Mucosa of gallbladder (tissue), 1 donor: ENCODE results near the gene DLAT. TPM values are rescaled to one million over a fixed set of nuclear protein-coding genes. Genes with fewer than 3 reads are reported as not detected.
"Not testable (repeated sequence)": the region's sequence is repeated elsewhere in the genome, so short reads cannot be mapped to it uniquely, and the experiment has no call there.

ENCODE experiments used
- DNase-seq: peaks from one replicate; pipeline ENCODE4 v3.0.0-alpha.2; 2020; ENCODE audit warnings: low spot score
- total RNA-seq: library from RNA; stranded (reverse); gene quantifications from one replicate; pipeline ENCODE4 v1.2.1, GENCODE V29; 2021
- donor health status: DM: no; HTN: no; CAD: no.

DLAT gene
- 25.0 TPM for total RNA-seq

DNA sequence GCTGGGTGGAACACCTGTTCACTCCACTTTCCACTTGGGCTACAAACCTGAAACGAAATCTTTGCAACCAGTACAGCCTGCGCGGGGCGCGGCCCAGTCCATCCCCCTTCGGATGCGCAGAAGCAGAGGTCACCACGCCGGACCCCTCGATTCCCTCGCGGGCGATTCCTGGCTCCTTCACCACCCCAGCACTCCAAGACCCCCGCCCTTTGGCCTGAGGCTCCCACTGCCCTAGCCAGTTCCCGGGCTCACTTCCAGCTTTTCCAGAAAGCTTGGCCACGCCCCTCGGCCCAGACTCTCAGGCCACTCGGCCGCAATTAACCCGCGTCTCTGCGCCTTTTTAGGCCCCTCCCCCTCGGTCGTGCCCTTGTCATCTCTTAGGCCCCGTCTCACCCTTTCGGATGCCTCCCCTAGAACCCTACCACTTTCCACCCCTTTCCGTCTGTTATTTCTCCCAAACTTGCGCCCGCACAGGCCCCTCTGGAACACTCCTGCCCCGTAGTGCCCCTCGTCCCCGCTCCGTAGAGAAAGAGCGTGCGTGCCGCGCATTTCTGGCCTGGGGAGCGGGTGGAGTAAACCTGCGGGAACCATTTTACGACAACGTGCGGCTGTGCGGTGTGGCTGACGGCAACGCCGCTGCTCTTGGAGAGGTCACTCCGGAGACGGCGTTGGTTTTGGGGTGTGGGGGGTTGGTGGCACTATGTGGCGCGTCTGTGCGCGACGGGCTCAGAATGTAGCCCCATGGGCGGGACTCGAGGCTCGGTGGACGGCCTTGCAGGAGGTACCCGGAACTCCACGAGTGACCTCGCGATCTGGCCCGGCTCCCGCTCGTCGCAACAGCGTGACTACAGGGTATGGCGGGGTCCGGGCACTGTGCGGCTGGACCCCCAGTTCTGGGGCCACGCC is at the start of gene DLAT:
Gene DLAT, plus strand, starts transcription at position 636 of the 906 bp plus-strand sequence. Its CDS starts 65 bp downstream, at position 701.
- peak; percentile 84 for DNase-seq

- no peak for DNase-seq
Measured at GRCh38 chr11:111976119-111976766, 49.0 kb upstream of the DLAT start.

GRCh38 chr11:111976767-111977145 is 48.5 kb upstream of the DLAT start:
- DNase-seq = no peak

- peak; percentile 49 for DNase-seq
Measured at GRCh38 chr11:111977146-111978027, 47.8 kb upstream of the DLAT start.

DNA sequence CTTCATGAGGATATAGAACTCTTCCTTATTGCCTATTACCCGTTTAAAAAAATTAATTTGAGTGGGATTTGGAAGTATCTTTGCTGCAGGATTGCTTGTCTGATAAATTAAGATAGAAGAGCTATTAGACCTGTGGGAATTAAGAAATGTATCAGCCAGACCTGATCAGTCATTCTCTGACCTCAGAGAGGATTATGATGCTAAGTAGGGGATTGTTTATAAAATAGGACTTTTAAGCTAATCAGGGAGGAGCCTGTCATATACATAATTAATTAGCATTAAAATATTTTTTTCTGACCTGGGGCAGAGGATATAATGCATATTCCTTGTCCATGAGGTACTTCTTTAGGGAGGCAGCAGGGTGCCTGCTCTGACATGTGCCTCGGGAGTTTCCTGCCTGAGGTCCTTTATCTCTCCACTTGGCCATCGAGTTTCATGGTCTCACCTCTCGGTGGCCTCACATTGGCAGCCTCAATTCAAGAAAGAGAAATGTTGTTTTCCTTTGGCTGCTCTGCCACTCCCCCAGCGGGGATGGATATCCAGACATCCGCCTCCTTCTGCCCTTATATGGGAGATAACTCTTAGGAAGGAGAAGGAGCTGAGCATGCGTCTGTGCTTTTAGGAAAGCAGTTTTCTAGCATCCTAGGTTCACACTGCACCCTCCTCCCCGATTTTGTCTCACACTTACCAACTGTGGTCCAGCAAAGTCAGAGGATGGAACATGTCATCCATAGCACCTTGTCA is 47.0 kb upstream of the DLAT start:
- DNase-seq = peak; percentile 74

GRCh38 chr11:111980062-111980461 is 45.1 kb upstream of the DLAT start:
- DNase-seq = no peak

- no peak for DNase-seq
Measured at GRCh38 chr11:111981270-111981669, 43.9 kb upstream of the DLAT start.

GRCh38 chr11:111982019-111982464 is 43.2 kb upstream of the DLAT start:
- peak; percentile 83 for DNase-seq

DNA sequence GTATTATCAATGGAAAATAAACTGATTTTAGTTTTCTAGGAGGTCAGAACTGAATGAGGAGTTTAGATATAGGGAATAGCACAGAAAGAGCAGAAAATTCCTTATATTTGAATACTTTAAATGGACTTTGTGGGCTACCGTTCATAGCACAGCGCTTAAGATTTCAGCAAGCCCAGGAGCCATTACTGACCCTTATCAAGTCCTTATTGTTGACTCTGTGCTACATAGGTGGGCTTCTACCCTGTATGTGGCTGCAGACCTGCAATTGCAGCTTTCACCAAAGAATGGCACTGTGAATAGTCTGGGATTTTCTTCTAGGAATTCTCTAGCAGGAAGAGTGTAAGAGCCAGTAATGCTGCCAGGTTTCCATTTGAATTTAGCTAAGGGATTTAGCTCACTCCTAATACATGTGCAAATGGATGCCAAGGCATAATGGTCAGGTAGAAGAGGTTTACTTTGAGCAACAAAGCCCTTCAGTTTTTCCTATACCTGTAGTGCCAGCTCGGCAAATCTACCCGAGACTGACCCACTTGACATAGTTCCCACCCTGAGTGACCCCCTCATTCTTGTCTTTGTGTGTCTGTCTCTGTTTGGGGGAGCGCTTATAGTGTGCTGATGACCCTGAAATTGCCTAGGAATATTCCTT is 42.5 kb upstream of the DLAT start:
- no peak for DNase-seq

DNA sequence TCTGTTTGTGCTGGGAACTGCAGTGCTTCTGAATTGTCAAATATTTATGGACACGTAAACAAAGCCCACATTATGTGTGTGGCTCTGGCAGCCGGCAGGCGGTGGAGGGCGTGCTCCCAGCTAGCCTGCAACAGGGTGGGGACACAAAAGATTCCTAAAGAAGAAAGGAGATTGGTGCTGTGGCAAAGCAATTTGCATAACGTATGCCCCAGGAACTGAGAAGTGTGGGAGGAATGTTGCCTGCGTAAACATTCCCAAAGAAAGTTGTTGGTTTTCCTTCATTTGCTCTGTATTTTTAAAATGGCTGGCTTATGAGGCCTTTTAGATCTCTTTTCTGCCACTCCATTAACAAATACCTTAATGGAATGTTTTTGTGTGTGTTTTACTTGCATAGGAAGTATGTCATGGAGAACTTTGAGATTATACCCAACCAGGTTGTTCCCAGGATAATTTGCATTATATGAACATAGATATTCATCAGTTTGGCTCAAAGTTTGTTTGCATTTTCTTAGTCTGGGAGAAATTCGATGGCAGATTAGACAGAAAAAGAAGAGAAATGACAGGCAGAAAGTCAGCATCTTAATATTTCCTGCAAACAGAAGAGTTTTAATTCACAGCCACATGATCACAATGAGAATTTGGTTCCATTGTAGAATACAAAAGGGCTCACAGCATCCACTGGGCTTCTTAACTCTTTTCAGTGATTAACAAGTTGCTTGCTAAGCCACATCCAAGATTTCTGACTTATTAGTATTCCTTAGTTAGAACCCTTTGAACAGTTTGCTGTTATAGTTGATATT is 41.8 kb upstream of the DLAT start:
- peak; percentile 73 for DNase-seq

DNA sequence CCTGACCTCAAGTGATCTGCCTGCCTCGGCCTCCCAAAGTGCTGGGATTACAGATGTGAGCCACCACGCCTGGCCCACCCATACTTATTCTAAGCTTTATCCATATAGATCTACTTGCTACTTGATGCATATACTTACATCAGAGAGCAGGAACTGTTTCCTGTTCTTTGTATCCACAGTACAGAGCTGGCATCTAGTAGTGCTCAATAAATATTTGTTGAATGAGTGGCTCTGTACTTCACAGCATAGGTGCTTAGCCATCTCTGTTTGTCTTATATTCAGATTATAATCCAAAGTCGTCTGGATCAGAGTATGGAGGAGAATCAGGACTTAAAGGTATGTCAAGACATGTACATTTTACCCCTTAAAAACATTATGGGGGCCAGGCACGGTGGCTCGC is 38.6 kb upstream of the DLAT start:
- DNase-seq = no peak

DNA sequence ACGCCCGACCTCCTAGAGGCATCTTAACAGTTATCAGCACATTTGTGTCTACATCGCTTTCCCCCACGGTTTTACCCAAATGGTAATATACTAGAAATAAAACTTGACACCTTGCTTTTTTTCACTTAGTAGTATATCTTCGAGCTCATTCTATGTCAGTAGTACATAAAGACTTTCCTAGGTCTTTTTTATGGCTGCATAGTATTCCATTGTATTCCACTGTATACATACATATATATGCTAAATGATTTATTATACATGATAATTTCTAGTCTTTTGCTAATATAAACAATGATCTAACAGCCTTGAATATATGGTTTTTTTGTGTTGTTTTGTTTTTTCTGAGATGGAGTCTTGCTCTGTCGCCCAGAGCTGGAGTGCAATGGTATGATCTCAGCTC is 34.8 kb upstream of the DLAT start:
- no peak for DNase-seq

DNA sequence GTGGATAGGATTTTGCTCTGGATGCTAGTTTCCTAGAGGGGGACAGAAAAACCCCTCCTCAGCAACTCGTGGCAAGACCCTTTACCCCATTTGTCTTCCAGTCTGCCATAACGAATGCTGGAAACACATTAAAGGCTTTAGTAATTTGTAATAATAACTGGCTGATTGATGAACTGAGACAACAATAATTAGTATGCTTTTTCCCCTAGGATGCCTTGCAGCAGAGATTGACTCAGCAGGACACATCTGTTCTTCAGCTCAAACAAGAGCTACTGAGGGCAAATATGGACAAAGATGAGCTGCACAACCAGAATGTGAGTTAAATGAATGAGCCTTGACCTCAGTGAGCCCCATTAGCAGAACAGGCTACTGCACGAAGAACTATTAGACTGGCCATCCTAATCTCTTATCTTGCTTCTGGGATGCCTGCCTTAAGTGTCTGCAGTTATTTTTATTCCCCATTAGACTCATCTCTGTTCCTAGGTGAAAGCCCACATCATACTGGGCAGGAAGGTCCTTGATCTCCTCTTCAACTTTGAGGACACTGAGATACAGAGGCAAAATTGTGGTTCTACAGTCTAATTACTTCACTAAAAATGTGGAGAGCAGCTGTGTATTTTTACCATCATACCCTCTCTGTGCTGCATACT is 32.9 kb upstream of the DLAT start:
- DNase-seq = no peak

- no peak for DNase-seq
Measured at GRCh38 chr11:111996129-111996528, 29.1 kb upstream of the DLAT start.

DNA sequence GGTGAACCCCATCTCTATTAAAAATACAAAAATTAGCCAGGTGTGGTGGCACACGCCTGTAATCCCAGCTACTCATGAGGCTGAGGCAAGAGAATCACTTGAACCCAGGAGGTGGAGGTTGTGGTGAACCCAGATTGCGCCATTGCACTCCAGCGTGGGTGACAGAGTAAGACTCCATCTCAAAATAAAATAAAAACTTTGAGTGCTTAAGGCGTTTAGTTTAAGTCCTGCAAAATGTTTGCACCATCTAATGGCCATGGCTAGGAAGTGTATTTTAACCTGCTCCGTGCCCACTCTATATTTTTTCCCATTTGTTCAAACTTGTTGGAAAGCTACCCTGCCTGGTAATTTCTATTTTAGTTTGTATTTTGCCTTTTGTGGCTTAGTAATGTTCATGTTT is 28.5 kb upstream of the DLAT start:
- not testable (repeated sequence) for DNase-seq

DNA sequence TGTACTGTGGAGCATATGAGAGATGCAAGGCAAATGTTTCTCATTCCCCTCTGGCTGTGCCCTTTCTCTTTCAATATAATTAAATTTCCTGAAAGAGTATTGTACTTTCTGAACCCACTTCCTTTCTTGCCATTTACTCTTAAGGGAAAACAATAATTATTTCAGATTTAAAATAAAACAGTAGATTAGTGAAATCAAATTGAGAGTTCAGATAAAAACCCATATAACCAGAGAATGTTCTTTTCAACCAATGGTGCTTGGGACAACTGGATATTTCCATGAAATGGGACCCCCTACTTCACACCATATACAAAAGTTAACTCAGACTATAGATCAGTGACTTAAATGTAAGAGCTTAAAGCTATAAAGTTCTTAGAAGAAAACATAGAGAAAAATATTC is 26.1 kb upstream of the DLAT start:
- DNase-seq = no peak

- no peak for DNase-seq
Measured at GRCh38 chr11:112000703-112001102, 24.5 kb upstream of the DLAT start.

DNA sequence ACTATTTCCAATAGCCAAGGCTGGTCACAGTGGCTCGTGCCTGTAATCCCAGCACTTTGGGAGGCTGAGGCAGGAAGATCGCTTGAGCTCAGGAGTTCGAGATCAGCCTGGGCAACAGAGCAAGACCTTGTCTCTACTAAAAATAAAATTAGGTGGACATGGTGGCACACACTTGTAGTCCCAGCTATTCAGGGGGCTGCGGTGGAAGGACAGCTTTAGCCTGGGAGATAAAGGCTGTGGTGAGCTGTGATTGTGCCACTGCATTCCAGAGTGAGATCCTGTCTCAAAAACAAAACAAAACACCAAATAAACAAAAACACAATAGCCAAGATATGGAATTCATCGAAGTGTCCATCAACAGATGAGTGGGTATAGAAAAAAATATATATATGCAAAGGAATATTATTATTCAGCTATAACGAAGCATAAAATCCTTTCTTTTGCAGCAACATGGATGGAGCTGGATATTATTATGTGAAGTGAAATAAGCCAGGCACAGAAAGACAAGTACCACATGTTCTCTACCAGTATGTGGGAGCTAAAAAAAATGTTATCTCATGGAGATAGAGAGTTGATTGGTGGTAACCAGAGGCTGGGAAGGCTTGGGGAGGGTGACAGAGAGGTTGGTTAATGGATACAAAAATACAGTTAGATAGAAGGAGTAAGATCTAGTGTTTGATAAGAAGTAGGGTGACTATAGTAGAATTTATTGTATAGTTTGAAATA is 22.6 kb upstream of the DLAT start:
- no peak for DNase-seq

GRCh38 chr11:112004389-112004788 is 20.8 kb upstream of the DLAT start:
- DNase-seq = no peak
